Measurements from ENCODE around the gene SCAF11.

Gene SCAF11

GRCh38 chr12:45973526-45973925 lies 16.8 kb downstream of the SCAF11 start:
- no peaks in the 10 kb centered on the region for H3K27me3 Mint-ChIP-seq (ENCODE audit: low read depth)
- peaks cover 47% of the 10 kb centered on the region for H3K36me3 Mint-ChIP-seq (ENCODE audit: low read depth)
- peaks cover 53% of the 10 kb centered on the region for H3K4me1 Mint-ChIP-seq (ENCODE audit: low read depth)
- peaks cover 9% of the 10 kb centered on the region for H3K9me3 Mint-ChIP-seq
- no peak overlapping the region for H3K4me3 Mint-ChIP-seq
- no peak overlapping the region for H3K27ac Mint-ChIP-seq

DNA sequence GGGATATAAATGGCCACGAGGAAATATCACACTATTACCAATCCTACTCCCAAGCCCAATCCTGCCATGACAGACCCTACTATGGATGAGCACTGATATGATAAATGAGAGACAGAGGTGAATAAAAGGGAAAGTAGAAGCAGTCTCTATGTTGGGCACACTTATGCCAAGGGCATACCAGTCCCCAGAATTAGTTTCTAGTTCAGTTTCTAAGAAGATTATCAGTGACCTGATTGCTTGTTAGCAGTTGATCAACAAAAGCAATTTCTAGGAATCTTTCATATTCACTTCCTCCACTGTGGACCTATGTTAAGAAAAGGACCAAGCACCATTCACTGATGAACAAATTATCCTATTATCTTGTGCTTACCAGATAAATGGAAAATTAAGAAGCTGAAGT lies 20.0 kb downstream of the SCAF11 start:
- H3K4me3 Mint-ChIP-seq = no peak overlapping the region
- H3K36me3 Mint-ChIP-seq (ENCODE audit: low read depth) = peaks cover 43% of the 10 kb centered on the region
- no peak overlapping the region for H3K27ac Mint-ChIP-seq
- H3K9me3 Mint-ChIP-seq = peaks cover 9% of the 10 kb centered on the region
- H3K4me1 Mint-ChIP-seq (ENCODE audit: low read depth) = peaks cover 36% of the 10 kb centered on the region
- H3K27me3 Mint-ChIP-seq (ENCODE audit: low read depth) = no peaks in the 10 kb centered on the region

GRCh38 chr12:45969084-45969483 lies 21.3 kb downstream of the SCAF11 start:
- H3K9me3 Mint-ChIP-seq = peaks cover 9% of the 10 kb centered on the region
- peaks cover 35% of the 10 kb centered on the region for H3K4me1 Mint-ChIP-seq (ENCODE audit: low read depth)
- no peak overlapping the region for H3K4me3 Mint-ChIP-seq
- no peak overlapping the region for H3K27ac Mint-ChIP-seq
- H3K36me3 Mint-ChIP-seq (ENCODE audit: low read depth) = peaks cover 42% of the 10 kb centered on the region
- no peaks in the 10 kb centered on the region for H3K27me3 Mint-ChIP-seq (ENCODE audit: low read depth)

DNA sequence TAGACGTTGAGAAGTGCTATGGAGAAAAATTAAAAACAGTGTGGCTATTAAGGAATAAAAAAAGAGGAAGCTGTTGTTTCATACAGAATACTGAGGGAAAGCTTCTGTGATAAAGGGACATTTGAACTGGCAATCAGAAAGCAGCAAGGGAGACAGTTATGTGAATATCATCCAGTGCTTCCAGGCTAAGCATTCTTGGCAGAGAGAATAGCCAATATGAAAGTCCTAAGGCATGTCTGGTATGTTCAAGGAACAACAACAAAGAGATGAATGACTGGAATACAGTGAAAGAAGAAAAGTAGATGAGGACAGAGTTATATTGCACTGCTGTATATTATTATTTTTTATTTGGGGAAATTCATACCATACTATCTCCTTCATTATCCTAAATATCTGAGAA lies 23.9 kb downstream of the SCAF11 start:
- Mint-ChIP-seq H3K27me3 (ENCODE audit: low read depth) (no peaks in the 10 kb centered on the region), H3K27ac (no peak overlapping the region), H3K4me3 (no peak overlapping the region), H3K36me3 (ENCODE audit: low read depth) (peaks cover 41% of the 10 kb centered on the region), H3K4me1 (ENCODE audit: low read depth) (peaks cover 24% of the 10 kb centered on the region), H3K9me3 (no peaks in the 10 kb centered on the region)

GRCh38 chr12:45962553-45963325 lies 27.6 kb downstream of the SCAF11 start:
- H3K36me3 Mint-ChIP-seq (ENCODE audit: low read depth) = peaks cover 36% of the 10 kb centered on the region
- H3K27ac Mint-ChIP-seq = no peak overlapping the region
- peaks cover 13% of the 10 kb centered on the region for H3K4me1 Mint-ChIP-seq (ENCODE audit: low read depth)
- no peaks in the 10 kb centered on the region for H3K9me3 Mint-ChIP-seq
- no peaks in the 10 kb centered on the region for H3K27me3 Mint-ChIP-seq (ENCODE audit: low read depth)
- no peak overlapping the region for H3K4me3 Mint-ChIP-seq

GRCh38 chr12:45959728-45960127 lies 30.6 kb downstream of the SCAF11 start:
- no peaks in the 10 kb centered on the region for H3K27me3 Mint-ChIP-seq (ENCODE audit: low read depth)
- H3K9me3 Mint-ChIP-seq = no peaks in the 10 kb centered on the region
- peaks cover 4% of the 10 kb centered on the region for H3K4me1 Mint-ChIP-seq (ENCODE audit: low read depth)
- peaks cover 35% of the 10 kb centered on the region for H3K36me3 Mint-ChIP-seq (ENCODE audit: low read depth)
- H3K4me3 Mint-ChIP-seq = no peak overlapping the region
- no peak overlapping the region for H3K27ac Mint-ChIP-seq

DNA sequence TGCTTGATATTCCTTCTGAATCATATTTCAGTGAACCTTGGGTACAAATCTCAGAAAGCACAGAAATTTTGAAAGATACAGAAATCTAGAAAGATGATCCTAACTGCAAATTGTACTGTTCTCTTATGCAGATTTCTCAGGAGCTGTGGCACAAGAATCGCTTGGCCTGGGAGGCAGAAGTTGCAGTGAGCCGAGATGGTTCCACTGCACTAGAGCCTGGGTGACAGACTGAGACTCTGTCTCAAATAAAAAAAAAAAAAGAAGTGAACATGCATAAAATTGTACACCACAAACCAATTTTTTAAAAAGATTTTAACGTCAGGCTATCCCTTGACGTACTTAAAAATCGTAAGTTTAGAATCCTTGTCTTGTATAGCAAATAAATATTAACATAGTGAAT lies 31.3 kb downstream of the SCAF11 start:
- H3K27me3 Mint-ChIP-seq (ENCODE audit: low read depth) = no peaks in the 10 kb centered on the region
- peaks cover 2% of the 10 kb centered on the region for H3K4me1 Mint-ChIP-seq (ENCODE audit: low read depth)
- H3K36me3 Mint-ChIP-seq (ENCODE audit: low read depth) = peaks cover 32% of the 10 kb centered on the region
- H3K9me3 Mint-ChIP-seq = no peaks in the 10 kb centered on the region
- no peak overlapping the region for H3K4me3 Mint-ChIP-seq
- H3K27ac Mint-ChIP-seq = no peak overlapping the region

- peaks cover 3% of the 10 kb centered on the region for H3K4me1 Mint-ChIP-seq (ENCODE audit: low read depth)
- H3K4me3 Mint-ChIP-seq = no peak overlapping the region
- H3K27ac Mint-ChIP-seq = no peak overlapping the region
- H3K27me3 Mint-ChIP-seq (ENCODE audit: low read depth) = no peaks in the 10 kb centered on the region
- no peaks in the 10 kb centered on the region for H3K9me3 Mint-ChIP-seq
- peaks cover 35% of the 10 kb centered on the region for H3K36me3 Mint-ChIP-seq (ENCODE audit: low read depth)
These were observed 41.8 kb downstream of the SCAF11 start for GRCh38 chr12:45948546-45948945.

DNA sequence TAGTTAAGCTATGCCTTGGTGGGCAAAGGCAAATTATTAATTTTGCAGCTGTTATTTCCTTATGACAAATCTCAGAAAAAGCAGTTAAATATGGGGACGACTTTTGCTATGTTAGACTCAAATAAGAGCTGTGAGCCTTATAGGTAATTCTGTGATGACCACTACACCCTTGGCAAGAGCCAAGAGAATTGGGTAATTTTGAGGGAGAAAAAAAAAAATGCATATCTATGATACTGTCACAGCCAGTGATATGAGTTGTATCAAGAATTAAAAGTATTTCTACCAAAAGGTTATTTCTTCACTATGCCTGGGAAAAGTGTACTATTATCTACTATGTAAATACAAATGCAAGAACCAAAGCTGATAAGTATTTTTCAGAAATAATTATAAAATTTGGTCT lies 43.9 kb downstream of the SCAF11 start:
- H3K27ac Mint-ChIP-seq = no peak overlapping the region
- peaks cover 3% of the 10 kb centered on the region for H3K9me3 Mint-ChIP-seq
- peaks cover 3% of the 10 kb centered on the region for H3K4me1 Mint-ChIP-seq (ENCODE audit: low read depth)
- H3K4me3 Mint-ChIP-seq = no peak overlapping the region
- peaks cover 53% of the 10 kb centered on the region for H3K36me3 Mint-ChIP-seq (ENCODE audit: low read depth)
- H3K27me3 Mint-ChIP-seq (ENCODE audit: low read depth) = no peaks in the 10 kb centered on the region

GRCh38 chr12:45944771-45945170 lies 45.6 kb downstream of the SCAF11 start:
- Mint-ChIP-seq H3K4me3 (no peak overlapping the region), H3K27me3 (ENCODE audit: low read depth) (no peaks in the 10 kb centered on the region), H3K9me3 (peaks cover 4% of the 10 kb centered on the region), H3K4me1 (ENCODE audit: low read depth) (peaks cover 4% of the 10 kb centered on the region), H3K27ac (no peak overlapping the region), H3K36me3 (ENCODE audit: low read depth) (peaks cover 59% of the 10 kb centered on the region)

DNA sequence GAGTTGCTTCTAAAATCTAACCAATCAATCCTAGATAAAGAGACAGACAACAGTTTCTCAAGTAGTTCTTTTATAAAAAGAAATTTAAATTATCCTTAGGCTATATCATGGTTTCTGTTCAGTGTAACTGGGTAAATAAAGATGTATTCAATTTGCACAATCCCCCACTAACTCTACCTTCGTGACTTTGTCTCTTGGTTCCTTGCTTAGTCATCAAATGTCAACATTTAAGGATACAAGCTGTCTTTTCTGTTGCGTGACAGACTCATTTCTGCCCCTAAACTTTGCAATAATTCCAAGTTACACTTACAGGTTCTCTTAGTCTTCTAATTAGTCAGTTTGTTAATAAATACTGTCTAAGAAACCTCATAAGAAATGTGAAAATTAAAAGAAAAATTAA lies 50.6 kb downstream of the SCAF11 start:
- peaks cover 4% of the 10 kb centered on the region for H3K9me3 Mint-ChIP-seq
- H3K27me3 Mint-ChIP-seq (ENCODE audit: low read depth) = no peaks in the 10 kb centered on the region
- peaks cover 45% of the 10 kb centered on the region for H3K36me3 Mint-ChIP-seq (ENCODE audit: low read depth)
- H3K27ac Mint-ChIP-seq = no peak overlapping the region
- peaks cover 8% of the 10 kb centered on the region for H3K4me1 Mint-ChIP-seq (ENCODE audit: low read depth)
- H3K4me3 Mint-ChIP-seq = no peak overlapping the region

GRCh38 chr12:45938566-45938965 lies 51.8 kb downstream of the SCAF11 start:
- H3K36me3 Mint-ChIP-seq (ENCODE audit: low read depth) = peaks cover 45% of the 10 kb centered on the region
- no peak overlapping the region for H3K27ac Mint-ChIP-seq
- H3K4me3 Mint-ChIP-seq = no peak overlapping the region
- H3K9me3 Mint-ChIP-seq = peaks cover 4% of the 10 kb centered on the region
- H3K4me1 Mint-ChIP-seq (ENCODE audit: low read depth) = peaks cover 8% of the 10 kb centered on the region
- H3K27me3 Mint-ChIP-seq (ENCODE audit: low read depth) = no peaks in the 10 kb centered on the region

DNA sequence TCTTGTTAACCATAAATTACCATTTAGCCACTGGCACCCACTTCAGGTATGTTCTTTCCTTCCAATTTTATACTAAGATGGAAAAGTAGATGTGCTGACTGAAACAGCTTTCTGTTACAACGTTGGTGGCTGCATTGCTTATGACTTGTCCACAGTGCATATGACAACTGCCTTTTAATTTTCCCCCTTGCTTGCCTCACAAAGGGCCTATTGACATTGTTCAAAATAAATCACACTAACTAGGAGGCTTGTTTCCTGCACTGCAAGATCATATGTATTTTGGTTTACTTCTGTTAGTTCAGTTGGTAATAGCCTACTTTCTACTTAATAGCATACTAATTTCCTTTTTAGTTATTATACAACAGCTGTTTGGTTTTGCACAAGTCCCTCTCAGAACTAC lies 55.4 kb downstream of the SCAF11 start:
- no peaks in the 10 kb centered on the region for H3K27me3 Mint-ChIP-seq (ENCODE audit: low read depth)
- H3K4me1 Mint-ChIP-seq (ENCODE audit: low read depth) = peaks cover 8% of the 10 kb centered on the region
- H3K36me3 Mint-ChIP-seq (ENCODE audit: low read depth) = peaks cover 27% of the 10 kb centered on the region
- no peak overlapping the region for H3K27ac Mint-ChIP-seq
- H3K9me3 Mint-ChIP-seq = no peaks in the 10 kb centered on the region
- no peak overlapping the region for H3K4me3 Mint-ChIP-seq

GRCh38 chr12:45933504-45933903 lies 56.9 kb downstream of the SCAF11 start:
- Mint-ChIP-seq H3K27ac (no peak overlapping the region), H3K4me3 (no peak overlapping the region), H3K4me1 (ENCODE audit: low read depth) (peaks cover 7% of the 10 kb centered on the region), H3K27me3 (ENCODE audit: low read depth) (no peaks in the 10 kb centered on the region), H3K36me3 (ENCODE audit: low read depth) (peaks cover 26% of the 10 kb centered on the region), H3K9me3 (no peaks in the 10 kb centered on the region)

DNA sequence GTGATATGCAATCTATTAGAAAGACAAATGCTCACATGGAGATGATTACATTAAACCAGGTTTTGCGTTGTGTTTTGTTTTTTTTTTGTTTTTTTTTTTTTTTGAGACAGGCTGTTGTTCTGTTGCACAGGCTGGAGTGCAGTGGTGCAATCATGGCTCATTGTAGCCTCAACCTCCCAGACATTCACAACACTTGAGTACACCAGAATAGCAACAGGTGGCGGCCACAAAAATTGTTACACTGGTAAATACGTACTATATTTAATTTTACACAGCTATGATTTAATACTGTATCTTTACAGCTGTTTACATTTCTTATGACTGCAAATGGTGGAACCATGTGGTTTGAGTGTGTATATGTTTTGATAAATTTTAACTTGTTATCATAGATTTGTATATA lies 60.0 kb downstream of the SCAF11 start:
- H3K9me3 Mint-ChIP-seq = no peaks in the 10 kb centered on the region
- H3K27ac Mint-ChIP-seq = no peak overlapping the region
- peaks cover 42% of the 10 kb centered on the region for H3K36me3 Mint-ChIP-seq (ENCODE audit: low read depth)
- H3K27me3 Mint-ChIP-seq (ENCODE audit: low read depth) = no peaks in the 10 kb centered on the region
- no peak overlapping the region for H3K4me3 Mint-ChIP-seq
- H3K4me1 Mint-ChIP-seq (ENCODE audit: low read depth) = peaks cover 7% of the 10 kb centered on the region

GRCh38 chr12:45928309-45928708 lies 62.1 kb downstream of the SCAF11 start:
- Mint-ChIP-seq H3K27ac (peak overlapping the region; percentile 24), H3K27me3 (ENCODE audit: low read depth) (no peaks in the 10 kb centered on the region), H3K36me3 (ENCODE audit: low read depth) (peaks cover 43% of the 10 kb centered on the region), H3K4me3 (no peak overlapping the region), H3K9me3 (no peaks in the 10 kb centered on the region), H3K4me1 (ENCODE audit: low read depth) (peaks cover 7% of the 10 kb centered on the region)

Data from T-helper 1 cell treated with Interleukin-12 subunit alpha and Interleukin-12 subunit beta and Interleukin-4 antibody, amounts not matched to agents 30 μg/mL and 1 μg/mL, for 36 hours (primary cell).